Measurements from ENCODE around the gene GLUD1.
"Not testable (repeated sequence)": the region's sequence is repeated elsewhere in the genome, so short reads cannot be mapped to it uniquely, and the experiment has no call there.

GLUD1 gene

GRCh38 chr10:87090779-87091178 is 3.9 kb downstream of the GLUD1 start:
- no peak for DNase-seq (ENCODE audit: low read depth, low spot score)

DNA sequence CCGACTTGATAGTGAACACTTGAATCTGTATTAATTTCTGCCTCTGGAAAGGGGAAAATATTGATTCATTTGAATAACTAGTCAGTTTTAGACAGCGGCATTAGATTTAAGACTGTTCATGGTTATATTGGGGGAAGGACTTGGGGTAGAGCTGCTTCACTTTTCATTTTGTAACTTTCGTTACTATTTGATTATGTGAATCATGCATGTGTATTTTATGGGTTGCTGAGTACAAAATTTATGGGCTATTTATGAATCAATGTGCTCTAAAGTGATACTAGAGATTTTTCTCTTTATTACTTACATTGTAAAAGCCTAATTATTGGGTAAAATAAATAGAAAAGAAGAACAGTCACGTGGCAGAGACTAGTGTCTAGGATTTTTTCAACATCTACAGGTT is 4.9 kb downstream of the GLUD1 start:
- DNase-seq (ENCODE audit: low read depth, low spot score): no peak

DNA sequence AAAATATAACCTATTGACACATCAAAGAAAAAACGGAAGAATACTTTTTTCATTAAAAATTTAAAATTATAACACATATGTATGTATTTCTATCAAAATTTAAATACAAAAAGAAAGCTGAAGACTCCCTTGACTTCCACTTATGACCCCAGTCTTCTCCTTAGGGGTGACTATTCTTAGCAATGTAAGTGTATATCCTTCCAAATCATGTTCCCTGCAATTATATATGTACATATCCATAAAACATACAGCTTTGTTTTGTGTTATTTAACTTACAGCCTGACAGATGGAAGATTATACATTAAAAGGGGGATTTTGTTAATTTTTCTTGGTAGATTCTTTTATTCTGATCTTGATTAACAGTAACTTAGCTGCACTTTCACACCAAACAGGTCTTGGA is 9.1 kb downstream of the GLUD1 start:
- DNase-seq (ENCODE audit: low read depth, low spot score): no peak

GRCh38 chr10:87084291-87084782 is 10.3 kb downstream of the GLUD1 start:
- peak; percentile 71 for DNase-seq (ENCODE audit: low read depth, low spot score)

- DNase-seq (ENCODE audit: low read depth, low spot score): peak; percentile 76
These were observed 10.9 kb downstream of the GLUD1 start for GRCh38 chr10:87083576-87084290.

- DNase-seq (ENCODE audit: low read depth, low spot score): peak; percentile 82
These were observed 12.4 kb downstream of the GLUD1 start for GRCh38 chr10:87082219-87082618.

DNA sequence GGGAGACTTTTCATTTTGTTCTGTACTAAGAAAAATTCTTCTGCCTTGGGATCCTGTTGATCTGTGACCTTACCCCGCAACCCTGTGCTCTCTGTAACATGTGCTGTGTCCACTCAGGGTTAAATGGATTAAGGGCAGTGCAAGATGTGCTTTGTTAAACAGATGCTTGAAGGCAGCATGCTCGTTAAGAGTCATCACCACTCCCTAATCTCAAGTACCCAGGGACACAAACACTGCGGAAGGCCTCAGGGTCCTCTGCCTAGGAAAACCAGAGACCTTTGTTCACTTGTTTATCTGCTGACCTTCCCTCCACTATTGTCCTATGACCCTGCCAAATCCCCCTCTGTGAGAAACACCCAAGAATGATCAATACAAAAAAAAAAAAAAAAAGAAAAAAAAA is 13.1 kb downstream of the GLUD1 start:
- DNase-seq (ENCODE audit: low read depth, low spot score): not testable (repeated sequence)

GRCh38 chr10:87080621-87081020 is 14.0 kb downstream of the GLUD1 start:
- DNase-seq (ENCODE audit: low read depth, low spot score): not testable (repeated sequence)

- DNase-seq (ENCODE audit: low read depth, low spot score): peak; percentile 17
These were observed 15.4 kb downstream of the GLUD1 start for GRCh38 chr10:87079106-87079836.

DNA sequence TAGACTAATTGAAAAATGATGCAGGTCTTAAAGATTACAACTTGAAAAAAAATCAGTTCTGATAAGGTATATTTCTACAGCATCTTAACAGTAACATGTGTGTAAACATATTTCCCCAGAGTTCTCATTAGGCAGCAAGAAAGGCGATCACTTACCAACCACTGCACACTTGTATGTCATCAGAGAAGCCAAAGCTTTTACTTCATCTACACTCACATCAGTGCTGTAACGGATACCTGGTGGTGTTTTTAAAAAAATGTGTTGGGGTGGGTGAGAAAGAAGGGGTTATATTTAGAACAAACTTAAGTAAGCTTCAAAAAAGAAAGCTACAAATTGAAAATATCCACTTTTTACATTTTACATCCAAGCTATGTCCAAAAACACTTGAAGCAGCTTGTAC is 18.2 kb downstream of the GLUD1 start:
- not testable (repeated sequence) for DNase-seq (ENCODE audit: low read depth, low spot score)

DNA sequence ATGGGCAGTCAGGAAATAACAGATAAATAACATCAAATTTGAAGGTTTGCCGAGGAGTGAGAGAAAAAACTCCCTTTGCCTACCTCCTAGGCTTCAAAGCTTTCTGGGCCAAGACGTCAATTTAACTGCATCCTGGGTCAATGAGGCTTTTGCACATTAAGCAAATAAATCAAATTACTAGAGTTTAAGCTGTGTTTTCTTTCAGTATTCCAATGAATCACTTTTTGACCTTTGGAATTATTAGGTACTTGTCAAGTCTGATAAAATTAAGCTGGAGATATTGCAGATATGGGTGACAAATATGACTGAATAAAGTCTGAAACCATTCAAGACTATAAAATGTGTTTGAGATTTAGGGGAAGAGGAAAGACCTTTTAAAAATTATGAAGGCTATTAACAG is 22.2 kb downstream of the GLUD1 start:
- no peak for DNase-seq (ENCODE audit: low read depth, low spot score)

GRCh38 chr10:87068281-87068680 is 26.4 kb downstream of the GLUD1 start:
- no peak for DNase-seq (ENCODE audit: low read depth, low spot score)

- DNase-seq (ENCODE audit: low read depth, low spot score): no peak
These were observed 27.8 kb downstream of the GLUD1 start for GRCh38 chr10:87066865-87067264.

DNA sequence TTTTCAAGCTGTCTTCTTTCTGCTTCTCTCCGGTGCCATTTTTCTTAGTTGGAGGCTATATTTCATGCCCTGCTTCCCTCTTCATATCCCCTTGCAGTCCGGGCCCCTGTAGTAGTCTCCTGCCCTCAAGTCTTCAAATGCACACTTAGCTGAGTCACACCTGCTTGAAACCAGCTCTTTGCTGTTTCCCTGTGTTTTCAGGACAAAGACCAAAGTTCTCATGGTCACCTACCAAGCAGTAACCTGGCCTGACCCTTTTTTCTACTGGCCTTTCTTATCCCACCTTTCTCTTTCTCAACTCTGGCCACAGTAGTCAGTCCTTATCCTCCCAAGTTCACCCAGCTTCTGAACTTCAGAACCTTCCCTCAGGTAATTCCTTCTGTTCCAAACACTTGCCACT is 28.5 kb downstream of the GLUD1 start:
- no peak for DNase-seq (ENCODE audit: low read depth, low spot score)

DNA sequence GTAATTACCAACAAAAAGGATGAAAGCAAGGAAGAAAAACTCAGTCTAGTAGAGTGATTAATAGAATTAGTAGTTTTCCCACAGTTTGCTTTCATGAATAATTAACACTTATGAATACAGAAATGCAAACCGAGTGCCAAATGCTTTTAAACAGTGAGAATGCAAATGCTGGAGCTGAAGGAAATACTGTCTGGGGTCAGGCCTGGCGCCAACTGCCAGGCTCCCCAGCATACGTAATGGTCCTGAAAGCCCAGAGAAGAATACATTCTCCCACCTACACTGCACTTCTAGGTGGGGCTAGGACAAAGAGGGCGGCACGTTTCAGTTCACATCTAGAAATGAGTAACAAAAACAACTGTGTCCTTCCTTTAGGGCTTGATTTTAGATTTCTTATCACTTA is 30.0 kb downstream of the GLUD1 start:
- peak; percentile 68 for DNase-seq (ENCODE audit: low read depth, low spot score)

- DNase-seq (ENCODE audit: low read depth, low spot score): no peak
These were observed 34.2 kb downstream of the GLUD1 start for GRCh38 chr10:87060280-87060928.

DNA sequence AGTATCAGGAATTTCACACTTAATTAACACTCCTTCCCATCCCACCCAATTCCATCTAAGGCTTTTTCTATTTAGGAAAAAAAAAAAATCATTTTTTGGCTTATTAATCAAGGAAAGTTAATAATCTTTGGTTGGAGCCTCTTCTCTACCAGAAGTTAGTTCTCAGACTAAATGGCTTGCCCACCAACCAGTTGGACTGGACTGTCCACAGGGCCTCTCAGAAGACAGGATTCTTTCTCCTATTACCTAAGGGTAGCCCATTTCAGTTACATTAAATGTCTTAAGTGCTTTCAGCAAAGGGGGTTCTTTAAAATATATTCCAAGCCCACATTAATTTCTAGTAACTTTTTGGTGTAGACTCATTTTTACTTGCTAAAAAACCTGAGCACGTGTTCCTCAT is 35.2 kb downstream of the GLUD1 start:
- no peak for DNase-seq (ENCODE audit: low read depth, low spot score)

- DNase-seq (ENCODE audit: low read depth, low spot score): no peak
These were observed 36.5 kb downstream of the GLUD1 start for GRCh38 chr10:87058171-87058570.

- DNase-seq (ENCODE audit: low read depth, low spot score): peak; percentile 68
These were observed 40.0 kb downstream of the GLUD1 start for GRCh38 chr10:87054373-87055295.

- DNase-seq (ENCODE audit: low read depth, low spot score): no peak
These were observed 41.0 kb downstream of the GLUD1 start for GRCh38 chr10:87053577-87054181.

GRCh38 chr10:87053111-87053510 is 41.5 kb downstream of the GLUD1 start:
- DNase-seq (ENCODE audit: low read depth, low spot score): peak; percentile 4

All from astrocyte of the hippocampus (primary cell).